ENCODE data around the gene RAD1. TPM values are rescaled to one million over a fixed set of nuclear protein-coding genes. Genes with fewer than 3 reads are reported as not detected.

The RAD1 gene
- total RNA-seq, 4 donors from 2014 or later, result 9.0 to 14.4 (median 11.6) TPM

DNA sequence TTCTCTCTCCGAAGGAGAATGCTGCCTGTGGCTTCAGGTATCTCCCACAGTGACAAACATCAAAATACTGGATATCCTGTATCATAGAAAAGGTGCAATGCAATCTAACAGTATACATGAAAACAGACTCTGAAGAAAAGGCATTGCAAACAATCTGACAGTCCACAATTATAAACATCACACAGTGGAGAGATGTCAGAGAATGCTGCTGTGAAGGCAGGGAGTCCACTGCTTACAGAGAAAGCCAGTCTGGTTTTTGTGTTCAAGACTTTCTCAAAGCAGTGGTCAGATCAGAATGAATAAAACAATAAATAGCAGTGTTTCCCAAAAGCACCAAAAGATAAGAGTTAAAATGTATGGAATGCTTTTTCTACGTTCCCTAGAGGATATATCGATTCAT, 47.6 kb downstream of the RAD1 start:
- DNase-seq, result no peak
- Histone ChIP-seq H3K4me3 (no peak overlapping the region), H3K4me1 (no peaks in the 10 kb centered on the region), H3K27ac (no peak overlapping the region), H3K9me3 (no peaks in the 10 kb centered on the region), H3K36me3 (no peaks in the 10 kb centered on the region), H3K27me3 (no peaks in the 10 kb centered on the region)
- TF ChIP-seq POLR2A (IDR thresholded peaks at IDR 0.05) (no peak), EP300 (IDR thresholded peaks at IDR 0.05; ENCODE audit: low read depth) (no peak), POLR2AphosphoS5 (IDR thresholded peaks at IDR 0.05) (no peak)
- TF ChIP-seq, protein P1, sequence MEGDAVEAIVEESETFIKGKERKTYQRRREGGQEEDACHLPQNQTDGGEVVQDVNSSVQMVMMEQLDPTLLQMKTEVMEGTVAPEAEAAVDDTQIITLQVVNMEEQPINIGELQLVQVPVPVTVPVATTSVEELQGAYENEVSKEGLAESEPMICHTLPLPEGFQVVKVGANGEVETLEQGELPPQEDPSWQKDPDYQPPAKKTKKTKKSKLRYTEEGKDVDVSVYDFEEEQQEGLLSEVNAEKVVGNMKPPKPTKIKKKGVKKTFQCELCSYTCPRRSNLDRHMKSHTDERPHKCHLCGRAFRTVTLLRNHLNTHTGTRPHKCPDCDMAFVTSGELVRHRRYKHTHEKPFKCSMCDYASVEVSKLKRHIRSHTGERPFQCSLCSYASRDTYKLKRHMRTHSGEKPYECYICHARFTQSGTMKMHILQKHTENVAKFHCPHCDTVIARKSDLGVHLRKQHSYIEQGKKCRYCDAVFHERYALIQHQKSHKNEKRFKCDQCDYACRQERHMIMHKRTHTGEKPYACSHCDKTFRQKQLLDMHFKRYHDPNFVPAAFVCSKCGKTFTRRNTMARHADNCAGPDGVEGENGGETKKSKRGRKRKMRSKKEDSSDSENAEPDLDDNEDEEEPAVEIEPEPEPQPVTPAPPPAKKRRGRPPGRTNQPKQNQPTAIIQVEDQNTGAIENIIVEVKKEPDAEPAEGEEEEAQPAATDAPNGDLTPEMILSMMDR (IDR thresholded peaks at IDR 0.05), result no peak
- in situ Hi-C loops (cut with MboI; ENCODE audit: low pct_ligation_motif_present in 1 of 4, low pct_unique_long_range_greater_than_20kb in 1 of 4, low sequenced_read_pairs in 3 of 4) (no loop called here), intact Hi-C loops (cut with DNase I; ENCODE audit: low total_unique reads) (no loop called here)
- 89 to 100% methylated on average over 3 of the region's 3 CpGs for WGBS, 2 donors (ENCODE audit: low coverage in 1 of 2)

DNA sequence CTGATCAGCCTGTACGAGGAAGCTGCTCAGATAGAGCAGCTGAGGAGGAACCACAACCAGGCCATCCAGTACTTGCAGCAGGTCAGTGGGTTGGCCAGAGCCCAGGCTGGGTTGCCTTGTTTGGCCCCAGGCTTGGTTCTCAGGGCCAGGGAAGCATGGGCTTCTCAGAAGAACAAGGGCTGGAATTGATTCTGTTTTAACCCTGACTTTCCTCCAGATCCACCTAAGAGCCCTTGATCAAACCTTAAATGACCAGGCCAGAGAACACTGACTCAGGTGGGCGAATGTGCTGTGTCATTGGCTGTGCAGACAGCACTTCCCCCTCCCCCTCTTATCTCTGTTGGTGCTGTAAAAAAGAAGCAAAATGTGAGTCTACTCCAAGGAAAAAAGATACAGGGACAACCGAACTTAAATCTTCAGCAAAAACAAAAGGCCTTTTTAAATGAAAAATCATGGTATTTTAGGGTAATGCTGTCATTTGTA, 48.3 kb downstream of the RAD1 start:
- in situ Hi-C loops (cut with MboI; ENCODE audit: low pct_ligation_motif_present in 1 of 4, low pct_unique_long_range_greater_than_20kb in 1 of 4, low sequenced_read_pairs in 3 of 4) (no loop called here), intact Hi-C loops (cut with DNase I; ENCODE audit: low total_unique reads) (no loop called here)
- no peak overlapping the region for H3K4me3 ChIP-seq
- no peaks in the 10 kb centered on the region for H3K4me1 ChIP-seq
- H3K36me3 ChIP-seq, result no peaks in the 10 kb centered on the region
- no peaks in the 10 kb centered on the region for H3K27me3 ChIP-seq
- no peak overlapping the region for H3K27ac ChIP-seq
- peak; percentile 7 for DNase-seq
- no peaks in the 10 kb centered on the region for H3K9me3 ChIP-seq
- TF ChIP-seq, protein P1 (IDR thresholded peaks at IDR 0.05), result no peak
- no peak for TF ChIP-seq POLR2AphosphoS5 (IDR thresholded peaks at IDR 0.05)
- 73 to 91% methylated on average over 3 of the region's 3 CpGs for whole genome bisulfite sequencing, 2 donors (ENCODE audit: low coverage in 1 of 2)

DNA sequence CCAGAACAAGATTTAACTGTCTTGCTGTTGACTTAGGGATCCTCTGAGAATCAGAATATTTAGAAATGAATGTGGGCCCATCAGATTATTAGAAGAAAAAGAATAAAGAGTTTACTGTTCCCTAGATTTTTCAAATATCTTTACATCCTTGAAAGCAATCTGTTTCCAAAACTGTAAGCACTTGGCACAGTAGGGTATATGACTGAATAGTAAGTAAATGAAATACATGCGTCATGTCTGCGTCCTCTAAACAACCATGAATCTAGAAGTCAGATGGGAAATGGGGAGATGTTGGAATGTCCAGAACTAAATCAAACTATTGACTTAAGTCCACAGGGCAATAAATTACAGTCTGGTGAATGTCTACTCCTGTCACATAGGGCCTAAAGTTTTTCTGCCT, 50.2 kb downstream of the RAD1 start:
- no peak overlapping the region for H3K27ac ChIP-seq
- in situ Hi-C loops (cut with MboI; ENCODE audit: low pct_ligation_motif_present in 1 of 4, low pct_unique_long_range_greater_than_20kb in 1 of 4, low sequenced_read_pairs in 3 of 4), result no loop called here
- TF ChIP-seq, protein P1 (IDR thresholded peaks at IDR 0.05), result no peak
- TF ChIP-seq POLR2AphosphoS5 (IDR thresholded peaks at IDR 0.05) (no peak), EP300 (IDR thresholded peaks at IDR 0.05; ENCODE audit: low read depth) (no peak), POLR2A (IDR thresholded peaks at IDR 0.05) (no peak)
- no peak overlapping the region for H3K4me3 ChIP-seq
- intact Hi-C loops (cut with DNase I; ENCODE audit: low total_unique reads), result no loop called here
- H3K27me3 ChIP-seq, result no peaks in the 10 kb centered on the region
- no peaks in the 10 kb centered on the region for H3K36me3 ChIP-seq
- 87 to 91% methylated on average over 2 of the region's 2 CpGs for WGBS, 2 donors (ENCODE audit: low coverage in 1 of 2)
- no peak for DNase-seq
- H3K9me3 ChIP-seq, result no peaks in the 10 kb centered on the region
- H3K4me1 ChIP-seq, result no peaks in the 10 kb centered on the region

DNA sequence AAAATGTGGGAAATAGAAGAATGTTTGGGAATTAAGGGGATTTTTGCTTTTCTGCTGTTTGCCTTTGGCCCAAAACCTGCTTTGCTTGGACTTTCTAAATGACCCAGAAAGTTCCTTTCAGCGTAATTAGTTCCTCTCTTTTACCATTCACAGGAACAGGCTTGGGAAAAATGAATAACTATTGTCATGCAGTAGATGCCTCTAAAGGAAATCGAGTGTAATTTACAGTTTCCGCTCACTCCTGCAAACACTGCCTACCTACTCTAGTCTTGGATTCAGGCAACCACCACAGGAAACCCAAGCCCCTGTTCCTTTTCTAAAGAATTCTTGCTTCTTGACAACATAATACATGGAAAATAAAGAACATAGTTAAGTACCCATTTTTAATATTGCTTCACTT, 51.4 kb downstream of the RAD1 start:
- no peaks in the 10 kb centered on the region for H3K4me1 ChIP-seq
- no peak overlapping the region for H3K4me3 ChIP-seq
- no peak for DNase-seq
- in situ Hi-C loops (cut with MboI; ENCODE audit: low pct_ligation_motif_present in 1 of 4, low pct_unique_long_range_greater_than_20kb in 1 of 4, low sequenced_read_pairs in 3 of 4) (no loop called here), intact Hi-C loops (cut with DNase I; ENCODE audit: low total_unique reads) (no loop called here)
- no peaks in the 10 kb centered on the region for H3K27me3 ChIP-seq
- no peaks in the 10 kb centered on the region for H3K36me3 ChIP-seq
- no peak for TF ChIP-seq POLR2A (IDR thresholded peaks at IDR 0.05)
- TF ChIP-seq POLR2AphosphoS5 (IDR thresholded peaks at IDR 0.05), result no peak
- TF ChIP-seq, protein P1 (IDR thresholded peaks at IDR 0.05), result no peak
- TF ChIP-seq EP300 (IDR thresholded peaks at IDR 0.05; ENCODE audit: low read depth), result no peak
- no peak overlapping the region for H3K27ac ChIP-seq
- H3K9me3 ChIP-seq, result no peaks in the 10 kb centered on the region
- 76 to 100% methylated on average over 1 to 3 of the region's 3 CpGs for WGBS, 2 donors (ENCODE audit: low coverage in 1 of 2)
